Measurements from ENCODE around the gene CORO1C.
"Not testable (repeated sequence)": the region's sequence is repeated elsewhere in the genome, so short reads cannot be mapped to it uniquely, and the experiment has no call there.

Gene CORO1C

DNA sequence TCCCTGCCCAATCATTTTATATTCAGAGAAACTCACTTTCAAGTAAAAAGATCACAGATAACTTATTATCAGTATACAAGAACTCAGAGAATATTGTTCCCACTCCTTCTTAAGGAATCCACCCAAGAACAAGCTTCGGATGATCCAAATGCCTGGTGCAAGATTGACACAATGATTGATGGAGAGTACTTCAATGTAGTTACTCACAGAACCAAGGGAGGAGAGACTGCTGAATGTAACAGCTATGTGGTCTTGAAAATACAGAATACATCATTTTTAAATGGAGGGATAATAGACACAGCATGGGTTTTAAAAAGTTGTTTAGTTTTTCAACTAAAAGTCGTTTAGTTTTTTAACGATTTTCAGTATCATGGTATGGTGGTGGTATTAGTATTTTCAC, 59.3 kb downstream of the CORO1C start:
- no peak for DNase-seq (ENCODE audit: low read depth)

DNA sequence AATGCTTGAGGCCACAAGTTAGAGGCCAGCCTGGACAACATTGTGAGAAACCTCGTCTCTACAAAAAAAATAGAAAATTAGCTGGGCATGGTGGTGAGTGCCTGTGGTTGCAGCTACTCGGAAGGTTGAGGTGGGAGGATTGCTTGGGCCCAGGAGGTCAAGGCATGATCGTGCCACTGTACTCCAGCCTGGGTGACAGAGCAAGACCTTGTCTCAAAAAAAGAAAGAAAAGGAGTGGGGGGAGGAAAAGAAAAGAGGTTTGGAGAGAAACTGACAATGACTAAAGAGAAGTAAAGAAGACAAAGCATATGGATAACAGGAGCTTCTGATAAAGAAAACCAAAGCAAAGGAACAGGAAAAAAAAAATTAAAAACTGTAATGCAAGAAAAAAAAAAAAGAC, 60.2 kb downstream of the CORO1C start:
- DNase-seq (ENCODE audit: low read depth) = no peak

DNA sequence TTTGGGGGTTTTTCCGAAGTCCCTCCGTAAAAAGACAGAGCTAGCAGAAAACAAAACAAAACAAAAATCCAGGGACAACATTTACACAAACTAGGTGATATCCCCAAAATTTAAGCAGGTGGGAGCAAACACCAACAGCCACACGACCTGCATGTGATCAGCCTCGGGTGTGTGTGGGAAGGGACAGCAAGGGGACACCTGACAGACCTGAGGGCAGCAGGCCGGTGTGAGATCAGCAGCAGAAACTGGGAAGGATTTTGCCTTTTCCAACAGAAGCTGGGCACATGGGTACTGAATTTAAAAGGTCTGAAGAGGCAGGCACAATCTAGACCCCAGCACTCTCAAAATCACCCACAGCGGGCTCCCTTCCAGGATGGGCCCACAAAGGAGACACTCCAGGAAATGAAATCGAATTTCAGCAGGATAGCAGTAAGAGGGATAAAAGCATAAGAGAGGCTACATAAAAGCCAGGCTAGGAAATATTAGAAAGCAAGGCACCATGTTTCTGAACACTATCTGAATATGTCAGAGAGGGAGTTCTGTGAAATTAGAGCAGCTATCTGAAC, 61.2 kb downstream of the CORO1C start:
- no peak for DNase-seq (ENCODE audit: low read depth)

DNA sequence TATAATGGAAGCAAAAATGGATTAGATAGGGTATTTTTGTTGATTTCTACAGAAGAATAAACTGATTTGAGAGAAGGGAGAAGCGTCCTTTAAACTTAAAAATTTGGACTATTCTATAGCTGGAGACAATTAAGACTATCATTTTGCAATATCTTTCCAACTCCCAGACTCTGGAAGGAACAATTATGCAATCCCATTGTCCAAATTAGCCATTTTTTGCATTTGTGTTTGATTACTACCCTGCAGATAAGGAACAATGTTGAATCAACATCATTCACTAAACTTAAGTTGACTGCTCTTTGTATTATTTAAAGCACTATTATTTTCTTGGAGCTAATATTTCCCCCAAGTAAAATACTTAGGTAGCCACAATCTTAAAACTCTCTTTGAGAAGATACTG, 62.8 kb downstream of the CORO1C start:
- no peak for DNase-seq (ENCODE audit: low read depth)

DNA sequence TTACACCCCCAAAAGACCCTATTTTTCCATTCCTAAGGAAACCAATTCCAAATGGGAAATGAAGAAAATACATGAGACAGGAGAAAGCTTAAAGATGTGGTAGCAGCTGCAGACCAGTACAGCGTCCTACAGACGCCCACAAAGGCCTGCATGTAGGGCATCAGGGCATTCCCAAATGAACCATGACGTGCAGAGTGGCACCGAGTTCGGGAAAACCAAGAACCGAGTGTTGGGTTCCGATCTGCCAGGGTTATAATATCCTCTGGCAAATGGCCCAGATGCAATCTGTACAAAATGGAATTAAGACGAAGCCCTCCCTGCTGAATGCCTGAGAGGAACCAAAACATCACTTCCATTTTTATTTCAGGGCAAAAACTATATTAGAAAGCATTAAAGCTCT, 63.3 kb downstream of the CORO1C start:
- no peak for DNase-seq (ENCODE audit: low read depth)

DNA sequence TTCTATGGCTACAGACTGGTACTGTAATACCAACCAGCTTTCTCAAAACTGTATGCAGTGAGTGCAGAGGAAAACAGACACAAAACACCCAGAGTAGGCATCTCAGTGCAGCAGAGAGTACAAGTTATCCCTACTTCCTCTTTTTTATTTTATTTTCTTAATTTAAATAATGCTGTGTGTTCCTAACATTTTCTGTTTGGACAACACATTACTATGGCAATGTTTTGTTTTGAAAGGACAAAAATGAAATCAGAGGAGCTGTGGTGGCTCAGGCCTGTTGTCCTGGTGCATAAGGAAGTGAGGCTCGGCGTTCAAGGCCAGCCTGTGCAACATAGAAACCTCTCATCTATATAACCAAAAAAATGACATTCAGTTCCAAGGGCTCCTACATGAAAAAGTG, 64.0 kb downstream of the CORO1C start:
- DNase-seq (ENCODE audit: low read depth) = no peak

DNA sequence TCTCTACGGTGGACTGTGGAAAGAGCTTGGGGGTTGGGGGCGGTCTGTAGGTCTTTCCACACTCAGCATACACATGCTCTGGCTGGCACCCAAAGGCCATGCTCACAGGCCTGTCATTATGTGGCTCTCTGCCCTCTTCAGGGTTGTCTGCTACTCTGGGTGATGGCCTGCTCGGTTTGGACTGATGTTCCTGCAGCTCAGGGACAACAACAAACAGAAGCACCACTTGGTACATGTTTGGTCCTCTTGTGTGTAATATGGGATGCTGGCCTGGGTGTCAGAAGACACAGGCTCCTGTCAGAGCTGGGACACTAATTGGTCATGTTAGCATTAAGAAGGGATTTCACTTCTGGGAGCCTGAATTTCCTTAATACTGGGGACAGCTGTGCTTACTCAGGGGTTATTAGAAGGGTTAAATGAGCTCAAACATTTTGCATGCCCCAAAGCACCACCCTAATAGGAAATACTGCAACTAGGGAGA, 64.9 kb downstream of the CORO1C start:
- no peak for DNase-seq (ENCODE audit: low read depth)

DNA sequence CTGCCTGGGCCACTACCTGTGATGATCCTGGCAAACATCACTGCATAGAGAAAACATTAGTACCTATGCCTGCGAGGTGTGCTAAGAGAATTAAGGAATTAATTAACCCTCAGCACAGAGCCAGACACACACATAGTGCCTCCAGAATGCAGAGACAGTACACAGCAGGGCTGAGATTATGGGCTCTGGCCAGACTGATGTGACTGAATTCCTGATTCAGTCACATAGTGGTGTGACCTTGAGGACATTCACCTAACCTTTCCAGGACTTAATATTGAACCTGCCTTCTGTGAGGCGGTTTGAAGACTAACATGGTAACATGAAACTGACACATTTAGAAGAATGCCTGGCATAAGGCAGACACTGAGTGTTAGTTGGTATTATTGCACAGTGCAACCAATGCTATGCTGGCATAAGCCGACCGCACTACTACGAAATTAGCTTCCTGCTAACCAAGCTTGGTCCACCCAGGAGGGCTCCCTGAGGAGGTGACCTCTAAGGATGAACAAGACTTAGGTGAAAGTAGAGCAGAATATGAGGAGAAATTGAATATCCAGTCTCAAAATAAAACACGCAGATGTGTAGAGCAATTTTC, 65.6 kb downstream of the CORO1C start:
- no peak for DNase-seq (ENCODE audit: low read depth)

DNA sequence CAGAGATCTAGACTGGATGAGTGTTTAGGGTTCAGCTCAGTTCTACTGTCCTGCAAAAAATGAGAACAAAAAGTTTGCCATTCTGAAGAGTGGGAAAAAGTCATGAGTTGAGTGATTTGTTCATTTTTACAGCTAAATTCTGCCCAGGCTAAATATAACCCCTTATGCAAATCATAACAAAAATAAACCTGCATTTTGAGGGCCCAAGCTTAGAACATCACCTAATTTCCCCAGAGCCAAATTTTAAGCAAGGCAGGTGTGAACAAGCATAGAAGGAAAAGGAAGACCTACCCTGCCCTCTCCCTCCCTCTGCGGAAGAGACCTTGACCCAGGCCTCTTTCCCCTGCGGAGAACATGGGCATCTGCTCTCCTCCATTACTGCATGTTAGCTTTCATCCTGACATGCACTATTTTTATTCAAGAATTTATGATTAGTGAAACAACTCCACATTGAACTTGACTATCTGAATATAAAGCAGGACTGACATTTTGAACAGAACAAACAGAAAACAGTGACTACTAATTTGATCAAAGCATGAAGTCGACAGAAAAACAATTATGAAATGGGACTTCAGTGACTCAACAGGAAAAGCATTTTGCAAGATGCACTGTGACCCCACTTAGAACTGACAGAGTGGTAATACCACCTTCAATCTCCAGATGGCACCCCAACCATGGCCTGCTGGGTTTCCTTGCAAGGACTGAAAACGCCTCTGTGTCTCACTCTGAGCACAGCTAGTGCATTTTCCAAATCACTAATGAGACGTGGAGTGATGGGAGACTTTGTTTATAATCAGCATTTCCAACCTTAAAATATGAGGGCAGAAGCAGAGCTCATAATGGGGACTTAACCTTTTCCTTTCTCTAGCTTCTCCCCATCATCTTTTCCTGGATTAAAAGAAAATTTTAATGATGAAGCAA, 66.7 kb downstream of the CORO1C start:
- DNase-seq (ENCODE audit: low read depth) = peak; percentile 85

DNA sequence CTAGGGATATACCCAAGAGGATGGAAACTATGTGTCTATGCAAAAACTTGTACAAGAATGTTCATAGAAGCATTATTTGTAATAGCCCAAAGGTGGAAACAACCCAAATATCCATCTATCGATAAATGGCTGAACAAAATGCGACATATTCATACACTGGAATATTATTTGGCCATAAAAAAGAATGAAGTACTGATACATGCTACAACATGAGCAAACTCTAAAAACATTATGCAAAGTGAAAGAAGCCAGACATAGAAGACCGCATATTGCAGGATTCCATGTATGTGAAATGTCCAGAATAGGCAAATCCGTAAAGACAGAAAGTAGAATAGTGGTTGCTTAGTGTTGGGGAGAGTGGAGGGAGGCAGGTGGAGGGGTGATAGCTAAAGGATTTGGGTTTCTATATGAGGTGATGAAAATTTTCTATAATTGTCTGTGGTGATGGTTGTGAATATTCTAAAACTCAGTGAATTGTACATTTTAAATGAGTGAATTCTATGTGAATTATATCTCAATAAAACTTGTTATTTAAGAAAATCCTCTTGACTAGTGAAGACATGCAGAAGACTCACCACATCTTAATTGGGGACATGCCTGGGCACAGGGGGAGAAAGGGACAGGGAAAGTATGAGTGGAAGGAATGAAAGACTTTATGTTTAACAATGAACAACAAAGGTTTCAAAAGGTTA, 67.8 kb downstream of the CORO1C start:
- no peak for DNase-seq (ENCODE audit: low read depth)

DNA sequence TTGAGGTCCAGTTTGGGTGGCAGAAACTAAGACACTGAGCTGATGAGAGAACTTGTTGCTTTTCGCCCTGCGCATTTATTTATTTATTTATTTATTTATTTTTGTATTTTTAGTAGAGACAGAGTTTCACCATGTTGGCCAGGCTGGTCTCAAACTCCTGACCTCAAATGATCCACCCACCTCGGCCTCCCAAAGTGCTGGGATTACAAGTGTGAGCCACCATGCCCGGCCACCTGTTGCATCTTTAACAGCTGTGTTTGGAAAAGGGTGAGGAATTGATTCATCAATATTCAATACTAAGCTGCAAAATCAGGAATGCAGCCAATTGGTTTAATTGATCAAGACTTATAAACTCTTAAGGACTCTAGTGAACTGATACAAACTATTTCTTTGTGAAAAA, 73.2 kb downstream of the CORO1C start:
- not testable (repeated sequence) for DNase-seq (ENCODE audit: low read depth)

DNA sequence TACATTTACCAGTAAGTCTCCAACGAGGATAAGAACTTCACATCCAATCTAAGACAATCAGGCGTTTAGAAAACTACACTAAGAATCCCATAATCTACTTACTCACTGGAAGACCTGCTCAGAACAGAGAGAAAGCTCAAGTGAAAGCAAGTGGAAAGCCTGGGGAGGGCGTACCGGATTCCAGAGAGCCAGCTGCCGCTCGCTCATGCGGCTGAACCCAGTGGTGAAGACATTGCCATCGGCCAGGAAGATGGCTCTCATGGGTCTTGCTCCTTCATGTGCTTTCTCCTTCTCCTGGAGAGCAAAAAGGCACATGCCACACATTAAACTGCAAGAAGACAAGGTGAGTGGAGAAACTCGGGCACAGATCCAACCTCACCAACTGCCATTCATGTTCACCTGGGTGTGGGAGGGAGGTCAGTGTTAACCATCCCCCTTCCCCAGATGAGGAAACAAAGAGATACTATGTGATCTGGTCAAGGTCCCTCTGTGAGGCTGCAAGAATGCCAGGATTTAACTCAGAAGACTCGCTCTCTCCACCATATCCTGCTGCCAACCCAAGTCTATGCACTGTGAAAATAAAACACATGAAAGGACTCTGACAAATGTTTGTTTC, 74.1 kb downstream of the CORO1C start:
- DNase-seq (ENCODE audit: low read depth) = no peak

DNA sequence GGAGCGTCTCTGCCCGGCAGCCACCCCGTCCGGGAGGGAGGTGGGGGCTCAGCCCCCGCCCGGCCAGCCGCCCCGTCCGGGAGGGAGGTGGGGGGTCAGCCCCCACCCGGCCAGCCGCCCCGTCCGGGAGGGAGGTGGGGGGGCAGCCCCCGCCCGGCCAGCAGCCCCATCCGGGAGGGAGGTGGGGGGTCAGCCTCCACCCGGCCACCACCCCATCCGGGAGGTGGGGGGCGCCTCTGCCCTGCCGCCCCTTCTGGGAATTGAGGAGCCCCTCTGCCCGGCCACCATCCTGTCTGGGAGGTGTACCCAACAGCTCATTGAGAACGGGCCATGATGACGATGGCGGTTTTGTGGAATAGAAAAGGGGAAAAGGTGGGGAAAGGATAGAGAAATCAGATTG, 75.1 kb downstream of the CORO1C start:
- DNase-seq (ENCODE audit: low read depth) = not testable (repeated sequence)

DNA sequence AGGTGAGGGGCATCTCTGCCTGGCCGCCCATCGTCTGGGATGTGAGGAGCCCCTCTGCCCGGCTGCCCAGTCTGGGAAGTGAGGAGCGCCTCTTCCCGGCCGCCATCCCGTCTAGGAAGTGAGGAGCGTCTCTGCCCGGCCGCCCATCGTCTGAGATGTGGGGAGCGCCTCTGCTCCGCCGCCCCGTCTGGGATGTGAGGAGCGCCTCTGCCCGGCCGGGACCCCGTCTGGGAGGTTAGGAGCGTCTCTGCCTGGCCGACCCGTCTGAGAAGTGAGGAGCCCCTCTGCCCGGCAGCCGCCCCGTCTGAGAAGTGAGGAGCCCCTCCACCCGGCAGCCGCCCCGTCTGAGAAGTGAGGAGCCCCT, 75.5 kb downstream of the CORO1C start:
- not testable (repeated sequence) for DNase-seq (ENCODE audit: low read depth)

DNA sequence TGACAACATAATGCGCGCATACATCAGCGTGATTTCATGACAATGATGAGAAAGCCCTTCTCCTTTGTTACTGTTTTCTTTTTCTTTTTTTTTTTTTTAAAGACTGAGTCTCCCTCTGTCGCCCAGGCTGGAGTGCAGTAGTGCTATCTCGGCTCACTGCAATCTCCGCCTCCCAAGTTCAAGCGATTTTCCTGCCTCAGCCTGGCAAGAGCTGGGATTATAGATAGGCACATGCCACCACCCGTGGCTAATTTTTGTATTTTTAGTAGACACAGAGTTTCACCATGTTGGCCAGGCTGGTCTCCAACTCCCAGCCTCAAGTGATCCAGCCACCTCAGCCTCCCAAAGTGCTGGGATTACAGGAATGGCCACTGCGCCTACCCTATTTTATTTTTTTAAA, 76.7 kb downstream of the CORO1C start:
- not testable (repeated sequence) for DNase-seq (ENCODE audit: low read depth)

DNA sequence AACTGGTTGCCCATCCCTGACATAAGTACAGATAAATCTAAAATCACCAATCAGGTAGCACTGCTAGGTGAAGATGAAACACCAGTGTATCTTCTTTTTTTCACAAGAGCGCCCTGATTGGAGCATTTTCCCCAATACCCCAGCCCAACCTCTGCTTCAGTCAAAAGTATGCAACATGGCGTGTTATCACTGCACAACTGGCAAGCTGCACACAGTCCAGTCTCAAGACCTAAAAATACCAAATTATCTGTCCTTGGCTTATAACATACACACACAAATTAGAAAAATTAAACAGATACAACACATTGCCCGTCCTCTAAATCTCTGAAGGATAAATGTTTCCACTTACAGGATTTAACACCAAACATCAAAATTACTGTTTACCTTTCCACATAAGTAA, 77.4 kb downstream of the CORO1C start:
- DNase-seq (ENCODE audit: low read depth) = no peak

DNA sequence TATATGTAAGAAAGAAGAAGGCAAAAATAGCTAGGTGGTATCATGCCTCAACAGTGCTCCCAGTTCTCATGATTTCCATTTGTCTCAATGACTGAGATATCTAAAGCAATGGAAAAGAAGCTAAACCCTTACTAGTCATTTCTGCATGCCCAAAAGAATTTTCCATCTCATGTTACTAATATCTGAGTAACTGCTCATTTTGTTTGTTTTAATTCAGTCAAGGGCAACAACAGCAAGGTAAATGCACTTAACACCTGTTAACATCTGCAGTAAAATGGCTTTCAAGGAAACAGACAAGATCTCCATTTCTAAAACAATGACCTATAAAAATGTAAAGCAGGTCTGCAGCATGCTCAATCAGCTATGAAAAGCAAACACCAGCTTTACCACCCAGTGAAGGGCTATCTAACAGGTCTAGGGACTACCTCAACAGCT, 78.2 kb downstream of the CORO1C start:
- no peak for DNase-seq (ENCODE audit: low read depth)

DNA sequence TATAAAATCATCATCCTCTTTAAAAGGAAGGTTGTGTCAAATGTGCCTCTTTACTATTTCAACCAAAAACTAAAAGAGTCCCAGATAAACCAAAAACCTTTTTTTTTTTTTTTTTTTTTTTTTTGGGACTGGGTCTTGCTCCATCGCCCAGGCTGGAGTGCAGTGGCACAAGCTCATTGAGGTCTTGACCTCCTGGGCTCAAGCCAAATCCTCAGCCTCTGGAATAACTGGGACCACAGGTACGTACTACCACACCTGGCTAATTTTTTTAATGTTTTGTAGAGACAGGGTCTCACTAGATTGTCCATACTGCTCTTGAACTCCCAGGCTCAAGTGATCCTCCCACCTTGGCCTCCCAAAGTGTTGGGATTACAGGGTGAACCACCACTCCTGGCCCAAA, 81.2 kb downstream of the CORO1C start:
- DNase-seq (ENCODE audit: low read depth) = no peak

DNA sequence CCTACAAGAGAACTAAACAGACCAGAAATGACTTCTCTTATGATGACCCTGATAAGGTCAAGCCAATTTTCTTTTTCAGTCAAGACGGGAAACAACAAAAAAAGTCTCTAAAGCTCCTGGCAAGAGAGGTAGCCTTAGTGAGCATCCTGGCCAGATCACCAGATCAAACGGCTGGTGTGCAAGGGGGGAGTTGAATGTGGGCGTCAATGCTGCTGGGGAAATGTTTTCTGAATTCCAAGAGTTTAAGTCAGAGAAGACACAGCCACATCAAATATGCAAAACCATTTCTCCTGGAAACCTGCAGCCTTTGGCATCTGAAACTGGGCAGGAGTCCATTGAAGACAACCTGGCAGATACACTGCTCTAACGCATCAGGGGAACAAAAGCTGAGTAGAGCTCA, 81.6 kb downstream of the CORO1C start:
- peak; percentile 86 for DNase-seq (ENCODE audit: low read depth)

DNA sequence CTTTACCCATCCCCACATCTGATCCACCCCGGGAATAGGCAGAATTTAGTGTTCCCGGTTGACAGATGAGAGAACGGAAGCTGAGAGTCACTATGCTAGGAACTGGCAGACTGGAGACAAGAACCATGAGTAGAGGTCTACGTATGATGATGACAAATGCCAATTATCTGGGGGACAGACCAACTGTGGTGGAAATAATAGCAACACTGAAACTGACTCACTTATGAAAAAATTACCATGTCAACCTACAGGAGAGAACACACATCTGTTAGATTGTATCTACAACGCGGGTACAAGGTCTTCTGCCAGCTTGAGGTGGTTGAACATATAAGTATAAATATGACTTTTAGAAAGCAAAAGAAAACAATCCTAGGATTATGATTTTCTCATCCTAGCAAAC, 82.2 kb downstream of the CORO1C start:
- peak; percentile 38 for DNase-seq (ENCODE audit: low read depth)

DNA sequence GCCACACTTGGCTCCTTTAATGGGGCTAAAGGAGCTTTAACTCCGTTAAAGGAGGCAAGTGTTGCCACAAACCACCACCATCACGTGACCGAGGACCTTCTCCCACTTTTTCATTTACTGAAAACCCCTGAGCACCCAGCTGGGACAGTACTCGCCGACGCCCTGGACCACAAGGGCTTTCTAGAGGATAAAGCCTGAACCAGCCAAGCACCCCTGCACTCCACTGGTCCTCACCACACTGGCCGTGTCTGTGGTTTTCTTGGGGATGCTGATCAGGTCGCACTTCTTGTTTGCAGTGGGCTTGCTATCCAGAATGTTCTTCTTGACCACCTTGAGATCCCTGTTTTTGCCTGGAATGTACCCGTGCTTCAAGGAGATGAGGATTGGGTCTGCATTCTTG, 82.9 kb downstream of the CORO1C start:
- DNase-seq (ENCODE audit: low read depth) = no peak

Data from non-pigmented ciliary epithelial cell (primary cell).